22Rv1 (cell line): ENCODE data around the gene THEM4.

Source experiments
- ZFX ChIP-seq: fragments of 450-650 bp; IDR thresholded peaks from 2 replicates; pipeline ENCODE4 v1.6.1; 2017; ENCODE audit warnings: antibody characterized with exemption, borderline replicate concordance
- TF ChIP-seq, protein P1 (sequence below): fragments of 450-650 bp; IDR thresholded peaks from 2 replicates; pipeline ENCODE4 v1.5.1; 2017; ENCODE audit warnings: mild to moderate bottlenecking

DNA sequence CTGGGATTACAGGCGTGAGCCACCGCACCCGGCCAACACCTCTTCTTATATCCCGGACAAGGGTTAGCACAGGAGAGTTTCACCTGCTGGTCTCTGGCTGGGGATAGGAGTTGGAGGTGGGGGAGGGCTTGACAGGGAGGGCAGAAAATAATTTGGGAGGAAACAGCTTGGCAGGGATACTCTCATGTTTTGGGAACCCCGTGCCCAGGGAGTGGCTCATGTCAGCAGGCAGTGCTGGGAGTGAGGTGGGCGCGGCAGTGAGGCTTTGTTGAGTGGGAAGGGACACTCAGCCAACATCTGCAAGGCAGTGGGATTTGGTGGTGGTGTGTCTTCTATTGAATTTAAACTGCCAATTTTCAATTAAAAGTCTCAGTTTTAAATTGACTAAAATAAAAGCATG is 54.7 kb downstream of the THEM4 start:
- TF ChIP-seq, protein P1, sequence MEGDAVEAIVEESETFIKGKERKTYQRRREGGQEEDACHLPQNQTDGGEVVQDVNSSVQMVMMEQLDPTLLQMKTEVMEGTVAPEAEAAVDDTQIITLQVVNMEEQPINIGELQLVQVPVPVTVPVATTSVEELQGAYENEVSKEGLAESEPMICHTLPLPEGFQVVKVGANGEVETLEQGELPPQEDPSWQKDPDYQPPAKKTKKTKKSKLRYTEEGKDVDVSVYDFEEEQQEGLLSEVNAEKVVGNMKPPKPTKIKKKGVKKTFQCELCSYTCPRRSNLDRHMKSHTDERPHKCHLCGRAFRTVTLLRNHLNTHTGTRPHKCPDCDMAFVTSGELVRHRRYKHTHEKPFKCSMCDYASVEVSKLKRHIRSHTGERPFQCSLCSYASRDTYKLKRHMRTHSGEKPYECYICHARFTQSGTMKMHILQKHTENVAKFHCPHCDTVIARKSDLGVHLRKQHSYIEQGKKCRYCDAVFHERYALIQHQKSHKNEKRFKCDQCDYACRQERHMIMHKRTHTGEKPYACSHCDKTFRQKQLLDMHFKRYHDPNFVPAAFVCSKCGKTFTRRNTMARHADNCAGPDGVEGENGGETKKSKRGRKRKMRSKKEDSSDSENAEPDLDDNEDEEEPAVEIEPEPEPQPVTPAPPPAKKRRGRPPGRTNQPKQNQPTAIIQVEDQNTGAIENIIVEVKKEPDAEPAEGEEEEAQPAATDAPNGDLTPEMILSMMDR: no peak
- no peak for TF ChIP-seq ZFX
